ENCODE measurements around the gene ANKRD11.
A peak's percentile ranks its signal among the peaks of the same experiment; 100 is the strongest.
"Not testable (repeated sequence)": the region's sequence is repeated elsewhere in the genome, so short reads cannot be mapped to it uniquely, and the experiment has no call there.

Gene ANKRD11

GRCh38 chr16:89334988-89335802 lies 155.2 kb downstream of the ANKRD11 start:
- Mint-ChIP-seq H3K4me3 (no peak overlapping the region), H3K36me3 (peaks cover 39% of the 10 kb centered on the region)

GRCh38 chr16:89334461-89334860 lies 155.9 kb downstream of the ANKRD11 start:
- ATAC-seq (no peak), DNase-seq (ENCODE audit: low spot score in 2 of 2) (no peak)
- Mint-ChIP-seq H3K4me3 (no peak overlapping the region), H3K36me3 (peaks cover 35% of the 10 kb centered on the region), H3K27ac (peak overlapping the region; percentile 54), H3K9me3 (no peaks in the 10 kb centered on the region), H3K4me1 (peaks cover 67% of the 10 kb centered on the region)

More at GRCh38 chr16:89334988-89335802, 155.2 kb downstream of the ANKRD11 start:
- Mint-ChIP-seq H3K9me3 (no peaks in the 10 kb centered on the region), H3K27ac (peak overlapping the region; percentile 54), H3K4me1 (peaks cover 69% of the 10 kb centered on the region)
- ATAC-seq (no peak), DNase-seq (ENCODE audit: low spot score in 2 of 2) (no peak)

- peak overlapping the region; percentile 54 for H3K27ac Mint-ChIP-seq
- ATAC-seq = peak; percentile 1
- H3K36me3 Mint-ChIP-seq = peaks cover 38% of the 10 kb centered on the region
- H3K4me3 Mint-ChIP-seq = no peak overlapping the region
- H3K4me1 Mint-ChIP-seq = peaks cover 70% of the 10 kb centered on the region
- no peaks in the 10 kb centered on the region for H3K9me3 Mint-ChIP-seq
- DNase-seq (ENCODE audit: low spot score in 2 of 2) = no peak
These were observed 156.3 kb downstream of the ANKRD11 start for GRCh38 chr16:89334050-89334449.

- ATAC-seq = peak; percentile 75
- Mint-ChIP-seq H3K36me3 (peaks cover 37% of the 10 kb centered on the region), H3K4me1 (peaks cover 72% of the 10 kb centered on the region), H3K27ac (peak overlapping the region; percentile 54)
- H3K9me3 Mint-ChIP-seq; H3K4me3 Mint-ChIP-seq; DNase-seq (ENCODE audit: low spot score in 2 of 2): not testable (repeated sequence)
These were observed 156.9 kb downstream of the ANKRD11 start for GRCh38 chr16:89333401-89334001.

- ATAC-seq = no peak
- H3K36me3 Mint-ChIP-seq = peaks cover 43% of the 10 kb centered on the region
- H3K9me3 Mint-ChIP-seq = no peaks in the 10 kb centered on the region
- H3K27ac Mint-ChIP-seq = peak overlapping the region; percentile 94
- H3K4me1 Mint-ChIP-seq = peaks cover 76% of the 10 kb centered on the region
- no peak for DNase-seq (ENCODE audit: low spot score in 2 of 2)
- H3K4me3 Mint-ChIP-seq = peak overlapping the region; percentile 62
These were observed 157.5 kb downstream of the ANKRD11 start for GRCh38 chr16:89332902-89333245.

GRCh38 chr16:89332243-89332901 lies 158.0 kb downstream of the ANKRD11 start:
- Mint-ChIP-seq H3K9me3 (no peaks in the 10 kb centered on the region), H3K4me1 (peaks cover 77% of the 10 kb centered on the region), H3K36me3 (peaks cover 47% of the 10 kb centered on the region), H3K4me3 (peak overlapping the region; percentile 62), H3K27ac (peak overlapping the region; percentile 94)
- no peak for ATAC-seq
- DNase-seq (ENCODE audit: low spot score in 2 of 2) = no peak

GRCh38 chr16:89331371-89332109 lies 158.8 kb downstream of the ANKRD11 start:
- Mint-ChIP-seq H3K4me3 (peak overlapping the region; percentile 62), H3K36me3 (peaks cover 52% of the 10 kb centered on the region), H3K4me1 (peaks cover 85% of the 10 kb centered on the region), H3K9me3 (no peaks in the 10 kb centered on the region), H3K27ac (peak overlapping the region; percentile 94)
- peak; percentile 75 for ATAC-seq
- no peak for DNase-seq (ENCODE audit: low spot score in 2 of 2)

- no peaks in the 10 kb centered on the region for H3K9me3 Mint-ChIP-seq
- DNase-seq (ENCODE audit: low spot score in 2 of 2) (no peak), ATAC-seq (peak; percentile 47)
- H3K4me1 Mint-ChIP-seq = peaks cover 85% of the 10 kb centered on the region
- H3K36me3 Mint-ChIP-seq = peaks cover 55% of the 10 kb centered on the region
- peak overlapping the region; percentile 62 for H3K4me3 Mint-ChIP-seq
- peak overlapping the region; percentile 61 for H3K27ac Mint-ChIP-seq
These were observed 160.0 kb downstream of the ANKRD11 start for GRCh38 chr16:89330177-89330856.

- peak overlapping the region; percentile 61 for H3K27ac Mint-ChIP-seq
These were observed 160.6 kb downstream of the ANKRD11 start for GRCh38 chr16:89329830-89330176.

GRCh38 chr16:89328412-89329400 lies 161.7 kb downstream of the ANKRD11 start:
- peak overlapping the region; percentile 7 for H3K27ac Mint-ChIP-seq
- peaks cover 87% of the 10 kb centered on the region for H3K4me1 Mint-ChIP-seq
- H3K9me3 Mint-ChIP-seq; ATAC-seq; DNase-seq (ENCODE audit: low spot score in 2 of 2): not testable (repeated sequence)
- peak overlapping the region; percentile 62 for H3K4me3 Mint-ChIP-seq
- peaks cover 59% of the 10 kb centered on the region for H3K36me3 Mint-ChIP-seq

More at GRCh38 chr16:89329830-89330176, 160.6 kb downstream of the ANKRD11 start:
- not testable (repeated sequence) for DNase-seq (ENCODE audit: low spot score in 2 of 2); H3K9me3 Mint-ChIP-seq; ATAC-seq
- H3K36me3 Mint-ChIP-seq = peaks cover 55% of the 10 kb centered on the region
- H3K4me3 Mint-ChIP-seq = peak overlapping the region; percentile 62
- peaks cover 85% of the 10 kb centered on the region for H3K4me1 Mint-ChIP-seq

GRCh38 chr16:89326721-89327120 lies 163.6 kb downstream of the ANKRD11 start:
- Mint-ChIP-seq H3K27ac (peak overlapping the region; percentile 96), H3K36me3 (peaks cover 66% of the 10 kb centered on the region), H3K9me3 (no peaks in the 10 kb centered on the region), H3K4me3 (peak overlapping the region; percentile 77), H3K4me1 (peaks cover 89% of the 10 kb centered on the region)
- no peak for ATAC-seq
- no peak for DNase-seq (ENCODE audit: low spot score in 2 of 2)

- peak overlapping the region; percentile 77 for H3K4me3 Mint-ChIP-seq
- H3K9me3 Mint-ChIP-seq = no peaks in the 10 kb centered on the region
- peak overlapping the region; percentile 96 for H3K27ac Mint-ChIP-seq
These were observed 164.4 kb downstream of the ANKRD11 start for GRCh38 chr16:89325861-89326471.

More at GRCh38 chr16:89325861-89326471, 164.4 kb downstream of the ANKRD11 start:
- Mint-ChIP-seq H3K4me1 (peaks cover 88% of the 10 kb centered on the region), H3K36me3 (peaks cover 69% of the 10 kb centered on the region)
- no peak for ATAC-seq
- no peak for DNase-seq (ENCODE audit: low spot score in 2 of 2)

Data from stimulated activated effector memory CD8-positive, alpha-beta T cell treated with anti-CD3 and anti-CD28 coated beads, Interleukin-12 subunit alpha, Interleukin-12 subunit beta, amount 100 ng/mL, for 72 hours (primary cell).